Liver (tissue), 3 donors: ENCODE results near the gene PTPRD.

Experiments
- EGR1 ChIP-seq, 2 donors: IDR thresholded peaks; 2 replicates each; pipeline ENCODE4 v1.6.1; 2016 to 2018; ENCODE audit warnings: antibody characterized with exemption in 2 of 2, low read depth in 2 of 2
- MAX ChIP-seq: IDR thresholded peaks from 2 replicates; pipeline ENCODE4 v1.6.1; 2016; ENCODE audit warnings: antibody characterized with exemption
- TF ChIP-seq, protein P1 (sequence below): fragments of 150-350 bp; IDR thresholded peaks from 2 replicates; pipeline ENCODE4 v1.5.1; 2017; ENCODE audit warnings: improper control_type of control experiment, low read depth, low read length; ENCODE audit not compliant: missing input control
- donor health status: healthy.
- donor health status: healthy.

DNA sequence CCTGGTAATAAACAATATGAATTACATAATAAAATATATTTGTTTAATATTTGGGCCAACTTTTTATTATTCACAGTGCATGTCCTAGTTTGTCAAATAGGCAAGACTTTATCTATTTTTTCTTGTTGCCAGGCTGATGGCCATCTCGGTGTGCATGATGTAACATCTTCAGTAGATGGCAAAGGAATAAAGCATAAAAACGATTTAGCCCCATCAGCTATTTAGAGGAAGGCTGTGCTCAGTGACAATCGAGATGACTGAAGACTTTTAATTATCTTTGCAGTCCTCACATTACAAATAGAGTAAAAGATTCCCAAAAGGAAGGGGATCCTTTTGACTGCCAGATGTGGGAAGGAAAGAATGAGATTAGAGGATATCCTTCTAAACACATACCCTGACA lies 358.5 kb downstream of the PTPRD start:
- TF ChIP-seq, protein P1, sequence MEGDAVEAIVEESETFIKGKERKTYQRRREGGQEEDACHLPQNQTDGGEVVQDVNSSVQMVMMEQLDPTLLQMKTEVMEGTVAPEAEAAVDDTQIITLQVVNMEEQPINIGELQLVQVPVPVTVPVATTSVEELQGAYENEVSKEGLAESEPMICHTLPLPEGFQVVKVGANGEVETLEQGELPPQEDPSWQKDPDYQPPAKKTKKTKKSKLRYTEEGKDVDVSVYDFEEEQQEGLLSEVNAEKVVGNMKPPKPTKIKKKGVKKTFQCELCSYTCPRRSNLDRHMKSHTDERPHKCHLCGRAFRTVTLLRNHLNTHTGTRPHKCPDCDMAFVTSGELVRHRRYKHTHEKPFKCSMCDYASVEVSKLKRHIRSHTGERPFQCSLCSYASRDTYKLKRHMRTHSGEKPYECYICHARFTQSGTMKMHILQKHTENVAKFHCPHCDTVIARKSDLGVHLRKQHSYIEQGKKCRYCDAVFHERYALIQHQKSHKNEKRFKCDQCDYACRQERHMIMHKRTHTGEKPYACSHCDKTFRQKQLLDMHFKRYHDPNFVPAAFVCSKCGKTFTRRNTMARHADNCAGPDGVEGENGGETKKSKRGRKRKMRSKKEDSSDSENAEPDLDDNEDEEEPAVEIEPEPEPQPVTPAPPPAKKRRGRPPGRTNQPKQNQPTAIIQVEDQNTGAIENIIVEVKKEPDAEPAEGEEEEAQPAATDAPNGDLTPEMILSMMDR: no peak
- TF ChIP-seq MAX: no peak
- TF ChIP-seq EGR1 (IDR thresholded peaks at IDR 0.05; ENCODE audit: low read depth in 2 of 2): no peak
